Measurements from ENCODE around the gene TMIGD3. TPM values are rescaled to one million over a fixed set of nuclear protein-coding genes. Genes with fewer than 3 reads are reported as not detected.

TMIGD3 gene
- total RNA-seq, 1 donor from 2014 or later = 0.64 TPM

GRCh38 chr1:111455642-111456031 lies 47.8 kb downstream of the TMIGD3 start:
- intact Hi-C loops (cut with micrococcal nuclease) = no loop called here
- ATAC-seq (no peak), DNase-seq (no peak)

GRCh38 chr1:111454859-111455641 lies 48.4 kb downstream of the TMIGD3 start:
- ATAC-seq (no peak), DNase-seq (no peak)
- intact Hi-C loops (cut with micrococcal nuclease) = no loop called here

- DNase-seq (no peak), ATAC-seq (no peak)
- intact Hi-C loops (cut with micrococcal nuclease) = no loop called here
These were observed 49.7 kb downstream of the TMIGD3 start for GRCh38 chr1:111453706-111454105.

GRCh38 chr1:111452581-111452980 lies 50.9 kb downstream of the TMIGD3 start:
- intact Hi-C loops (cut with micrococcal nuclease) = no loop called here
- DNase-seq (no peak), ATAC-seq (no peak)

- no peak for ATAC-seq
- intact Hi-C loops (cut with micrococcal nuclease) = no loop called here
These were observed 53.2 kb downstream of the TMIGD3 start for GRCh38 chr1:111450185-111450584.

GRCh38 chr1:111449703-111450017 lies 53.8 kb downstream of the TMIGD3 start:
- no peak for DNase-seq
- intact Hi-C loops (cut with micrococcal nuclease) = no loop called here
- no peak for ATAC-seq

More at GRCh38 chr1:111450185-111450584, 53.2 kb downstream of the TMIGD3 start:
- DNase-seq = no peak

GRCh38 chr1:111448918-111449702 lies 54.3 kb downstream of the TMIGD3 start, which contains the start of the genes ATP5PB and WDR77:
Gene ATP5PB (plus strand): TSS chr1:111449464. CDS start chr1:111449542, 78 bp downstream.
Gene WDR77 (minus strand): TSS chr1:111449256. CDS start chr1:111449169, 87 bp downstream.
- intact Hi-C loops (cut with micrococcal nuclease) = no loop called here
- DNase-seq (peak; percentile 92), ATAC-seq (peak; percentile 94)

- DNase-seq (no peak), ATAC-seq (peak; percentile 2)
- intact Hi-C loops (cut with micrococcal nuclease) = no loop called here
These were observed 54.9 kb downstream of the TMIGD3 start for GRCh38 chr1:111448482-111448917.

GRCh38 chr1:111446967-111447892 lies 56.2 kb downstream of the TMIGD3 start:
- intact Hi-C loops (cut with micrococcal nuclease) = no loop called here
- DNase-seq (no peak), ATAC-seq (no peak)

GRCh38 chr1:111446546-111446945 lies 56.9 kb downstream of the TMIGD3 start:
- no peak for ATAC-seq
- DNase-seq = no peak
- intact Hi-C loops (cut with micrococcal nuclease) = no loop called here

- DNase-seq (no peak), ATAC-seq (no peak)
- intact Hi-C loops (cut with micrococcal nuclease) = no loop called here
These were observed 59.4 kb downstream of the TMIGD3 start for GRCh38 chr1:111444031-111444430.

GRCh38 chr1:111442457-111442856 lies 61.0 kb downstream of the TMIGD3 start:
- intact Hi-C loops (cut with micrococcal nuclease) = no loop called here
- ATAC-seq = no peak

GRCh38 chr1:111441573-111442192 lies 61.8 kb downstream of the TMIGD3 start:
- intact Hi-C loops (cut with micrococcal nuclease) = no loop called here
- peak; percentile 23 for ATAC-seq
- DNase-seq = peak; percentile 40

More at GRCh38 chr1:111442457-111442856, 61.0 kb downstream of the TMIGD3 start:
- no peak for DNase-seq

GRCh38 chr1:111439461-111440351 lies 63.7 kb downstream of the TMIGD3 start:
- ATAC-seq (no peak), DNase-seq (no peak)
- intact Hi-C loops (cut with micrococcal nuclease) = no loop called here

GRCh38 chr1:111436726-111437125 lies 66.7 kb downstream of the TMIGD3 start:
- intact Hi-C loops (cut with micrococcal nuclease) = no loop called here
- no peak for ATAC-seq
- DNase-seq = no peak

Data from left ventricle myocardium superior (tissue), 1 donor.